ENCODE measurements around the gene ANGPTL5. TPM values are rescaled to one million over a fixed set of nuclear protein-coding genes. Genes with fewer than 3 reads are reported as not detected.

The ANGPTL5 gene
- polyA plus RNA-seq, 3 donors: not detected

DNA sequence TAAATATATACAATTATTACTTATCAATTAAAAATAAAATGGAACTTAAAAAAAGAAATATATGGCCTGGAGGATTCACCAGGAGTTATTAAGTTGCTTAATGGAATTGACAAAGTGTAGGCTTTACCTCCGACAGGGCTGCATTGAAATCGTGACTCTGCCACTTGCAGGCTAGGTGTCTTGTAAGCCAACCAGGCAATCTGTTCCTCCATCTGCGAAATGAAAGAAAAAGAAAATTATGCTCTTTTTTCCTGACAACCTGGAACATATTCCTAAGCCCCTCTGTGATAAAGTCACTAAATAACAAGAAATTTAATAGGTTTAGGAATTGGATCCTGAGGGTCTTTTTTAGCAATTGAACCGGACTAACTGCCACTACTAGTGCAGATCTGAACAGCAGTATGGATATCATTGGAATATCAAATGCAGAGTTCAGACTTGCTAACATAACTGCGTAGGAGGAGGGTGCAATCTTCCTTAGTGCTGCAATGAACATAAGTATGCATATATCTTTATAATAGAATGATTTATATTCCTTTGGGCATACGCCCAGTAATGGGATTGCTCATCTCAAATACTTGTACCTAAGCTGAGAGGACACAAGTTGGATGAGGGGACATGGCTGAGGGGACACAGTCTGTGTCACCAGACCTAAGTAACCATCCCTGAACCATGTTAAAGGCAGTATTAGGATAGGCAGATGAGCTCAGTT, 44.0 kb downstream of the ANGPTL5 start:
- peaks cover 0 to 6% (median 5%) of the 10 kb centered on the region in 3 donors for H3K27me3 Mint-ChIP-seq (ENCODE audit: low read depth in 3 of 3)
- Histone ChIP-seq H3K36me3 (replicated peaks in 1 of 2; ENCODE audit: control insufficient read depth in 1 of 2, insufficient read depth in 2 of 2, low read length in 2 of 2) (no peaks in the 10 kb centered on the region), H4K20me1 (ENCODE audit: insufficient read depth, low read length) (no peaks in the 10 kb centered on the region), H3K4me1 (ENCODE audit: control insufficient read depth in 1 of 2, insufficient read depth in 2 of 2, low read length in 2 of 2) (no peaks in the 10 kb centered on the region), H3K27me3 (ENCODE audit: control insufficient read depth in 2 of 2, insufficient read depth in 2 of 2, low read length in 2 of 2) (no peaks in the 10 kb centered on the region), H3K9me3 (replicated peaks in 1 of 2; ENCODE audit: control insufficient read depth in 1 of 2, insufficient read depth in 1 of 2, low read length in 2 of 2) (no peaks in the 10 kb centered on the region), H3K4me2 (replicated peaks; ENCODE audit: extremely low read depth, low read length, poor library complexity, severe bottlenecking) (no peak overlapping the region), H2AFZ (ENCODE audit: insufficient read depth, low read depth, low read length, poor library complexity, severe bottlenecking) (no peak overlapping the region), H3K27ac (ENCODE audit: low read depth in 1 of 2, low read length in 2 of 2) (no peak overlapping the region), H3K4me3 (replicated peaks in 1 of 3; ENCODE audit: low read depth in 2 of 3, low read length in 3 of 3) (no peak overlapping the region), H3K9ac (ENCODE audit: insufficient read depth, low read length, poor library complexity, severe bottlenecking) (no peak overlapping the region), H3K79me2 (ENCODE audit: insufficient read depth, low read length) (no peaks in the 10 kb centered on the region)
- H3K4me3 Mint-ChIP-seq: no peak overlapping the region
- H3K27ac Mint-ChIP-seq: no peak overlapping the region
- TF ChIP-seq, protein P1, sequence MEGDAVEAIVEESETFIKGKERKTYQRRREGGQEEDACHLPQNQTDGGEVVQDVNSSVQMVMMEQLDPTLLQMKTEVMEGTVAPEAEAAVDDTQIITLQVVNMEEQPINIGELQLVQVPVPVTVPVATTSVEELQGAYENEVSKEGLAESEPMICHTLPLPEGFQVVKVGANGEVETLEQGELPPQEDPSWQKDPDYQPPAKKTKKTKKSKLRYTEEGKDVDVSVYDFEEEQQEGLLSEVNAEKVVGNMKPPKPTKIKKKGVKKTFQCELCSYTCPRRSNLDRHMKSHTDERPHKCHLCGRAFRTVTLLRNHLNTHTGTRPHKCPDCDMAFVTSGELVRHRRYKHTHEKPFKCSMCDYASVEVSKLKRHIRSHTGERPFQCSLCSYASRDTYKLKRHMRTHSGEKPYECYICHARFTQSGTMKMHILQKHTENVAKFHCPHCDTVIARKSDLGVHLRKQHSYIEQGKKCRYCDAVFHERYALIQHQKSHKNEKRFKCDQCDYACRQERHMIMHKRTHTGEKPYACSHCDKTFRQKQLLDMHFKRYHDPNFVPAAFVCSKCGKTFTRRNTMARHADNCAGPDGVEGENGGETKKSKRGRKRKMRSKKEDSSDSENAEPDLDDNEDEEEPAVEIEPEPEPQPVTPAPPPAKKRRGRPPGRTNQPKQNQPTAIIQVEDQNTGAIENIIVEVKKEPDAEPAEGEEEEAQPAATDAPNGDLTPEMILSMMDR (IDR thresholded peaks at IDR 0.05): no peak
- H3K9me3 Mint-ChIP-seq: peaks cover 0 to 3% (median 0%) of the 10 kb centered on the region in 7 donors
- H3K36me3 Mint-ChIP-seq: no peaks in the 10 kb centered on the region
- no peak for DNase-seq
- intact Hi-C loops (cut with micrococcal nuclease): no loop called here
- 85% methylated on average over 2 of the region's 6 CpGs for WGBS (ENCODE audit: insufficient coverage)
- H3K4me1 Mint-ChIP-seq: no peaks in the 10 kb centered on the region

DNA sequence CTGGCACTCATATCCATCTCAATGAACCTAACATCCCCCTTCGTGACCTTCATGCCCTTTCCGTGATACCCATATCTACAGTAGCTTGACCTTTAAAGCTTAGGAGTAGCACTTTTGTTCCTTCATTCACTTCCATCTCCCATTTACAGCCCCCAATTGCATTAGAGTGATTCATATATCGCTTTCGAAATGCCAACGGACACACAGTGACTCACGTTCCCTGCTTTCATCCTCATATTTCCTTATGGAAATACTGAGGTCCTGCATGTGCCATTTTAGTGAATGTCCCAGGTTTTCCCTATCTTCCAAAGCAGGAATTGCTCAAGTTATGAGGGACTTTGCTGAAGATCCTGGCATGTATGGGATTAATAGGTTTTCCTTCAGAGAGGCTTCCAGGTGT, 45.8 kb downstream of the ANGPTL5 start:
- Mint-ChIP-seq H3K27ac (no peak overlapping the region), H3K4me3 (no peak overlapping the region), H3K9me3 (peaks cover 0 to 5% (median 0%) of the 10 kb centered on the region in 7 donors), H3K4me1 (no peaks in the 10 kb centered on the region), H3K27me3 (ENCODE audit: low read depth in 3 of 3) (peaks cover 0 to 5% (median 3%) of the 10 kb centered on the region in 3 donors), H3K36me3 (no peaks in the 10 kb centered on the region)
- intact Hi-C loops (cut with micrococcal nuclease): no loop called here
- Histone ChIP-seq H3K9ac (ENCODE audit: insufficient read depth, low read length, poor library complexity, severe bottlenecking) (no peak overlapping the region), H4K20me1 (ENCODE audit: insufficient read depth, low read length) (no peaks in the 10 kb centered on the region), H3K4me2 (replicated peaks; ENCODE audit: extremely low read depth, low read length, poor library complexity, severe bottlenecking) (no peak overlapping the region), H3K4me3 (replicated peaks in 1 of 3; ENCODE audit: low read depth in 2 of 3, low read length in 3 of 3) (no peak overlapping the region), H2AFZ (ENCODE audit: insufficient read depth, low read depth, low read length, poor library complexity, severe bottlenecking) (no peak overlapping the region), H3K27ac (ENCODE audit: low read depth in 1 of 2, low read length in 2 of 2) (no peak overlapping the region), H3K9me3 (replicated peaks in 1 of 2; ENCODE audit: control insufficient read depth in 1 of 2, insufficient read depth in 1 of 2, low read length in 2 of 2) (no peaks in the 10 kb centered on the region), H3K27me3 (ENCODE audit: control insufficient read depth in 2 of 2, insufficient read depth in 2 of 2, low read length in 2 of 2) (no peaks in the 10 kb centered on the region), H3K36me3 (replicated peaks in 1 of 2; ENCODE audit: control insufficient read depth in 1 of 2, insufficient read depth in 2 of 2, low read length in 2 of 2) (no peaks in the 10 kb centered on the region), H3K4me1 (ENCODE audit: control insufficient read depth in 1 of 2, insufficient read depth in 2 of 2, low read length in 2 of 2) (no peaks in the 10 kb centered on the region), H3K79me2 (ENCODE audit: insufficient read depth, low read length) (no peaks in the 10 kb centered on the region)
- WGBS (ENCODE audit: insufficient coverage): 100% methylated on average over 2 of the region's 6 CpGs
- TF ChIP-seq, protein P1 (IDR thresholded peaks at IDR 0.05): no peak
- DNase-seq: no peak
